ENCODE results near the gene SLC16A6. TPM values are rescaled to one million over a fixed set of nuclear protein-coding genes. Genes with fewer than 3 reads are reported as not detected.
"Not testable (repeated sequence)": the region's sequence is repeated elsewhere in the genome, so short reads cannot be mapped to it uniquely, and the experiment has no call there.

SLC16A6 gene
- total RNA-seq, 6 experiments from 2014 or later = 0.12 to 0.56 (median 0.38) TPM

GRCh38 chr17:68231541-68231940 lies 59.4 kb downstream of the SLC16A6 start:
- Mint-ChIP-seq H3K4me3 (no peak overlapping the region), H3K9me3 (no peaks in the 10 kb centered on the region), H3K36me3 (ENCODE audit: low read depth) (peaks cover 5% of the 10 kb centered on the region; the same call in 1 of the 2 replicates), H3K27ac (no peak overlapping the region), H3K4me1 (ENCODE audit: low read depth) (peaks cover 20% of the 10 kb centered on the region), H3K27me3 (ENCODE audit: insufficient read depth) (no peaks in the 10 kb centered on the region)
- TF ChIP-seq CTCF (IDR thresholded peaks at IDR 0.05) = no peak
- no peak for DNase-seq

- not testable (repeated sequence) for H3K9me3 Mint-ChIP-seq; H3K36me3 Mint-ChIP-seq (ENCODE audit: low read depth); H3K27ac Mint-ChIP-seq; H3K27me3 Mint-ChIP-seq (ENCODE audit: insufficient read depth); H3K4me3 Mint-ChIP-seq; DNase-seq
- peaks cover 20% of the 10 kb centered on the region for H3K4me1 Mint-ChIP-seq (ENCODE audit: low read depth)
These were observed 59.8 kb downstream of the SLC16A6 start for GRCh38 chr17:68231131-68231530.

DNA sequence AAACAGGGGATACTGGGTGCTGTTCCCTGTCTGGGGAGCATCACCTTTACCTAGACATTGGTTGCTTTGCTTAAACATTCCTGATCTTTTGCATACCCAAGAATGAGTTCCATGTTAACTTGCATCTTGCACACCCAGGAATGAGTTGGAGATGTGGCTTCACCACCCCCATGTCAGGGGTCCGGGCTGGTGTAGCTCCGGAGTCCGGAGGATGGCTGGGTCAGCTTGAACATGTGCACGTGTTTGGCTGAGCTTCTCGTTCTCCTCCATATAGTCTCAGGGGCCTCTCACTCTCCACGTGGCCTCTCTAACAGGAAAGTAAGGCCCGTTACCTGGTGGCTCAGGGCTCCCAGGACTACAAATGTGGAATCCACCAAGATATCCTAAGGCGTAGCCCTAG lies 61.3 kb downstream of the SLC16A6 start:
- DNase-seq = no peak
- TF ChIP-seq CTCF (IDR thresholded peaks at IDR 0.05) = no peak
- Mint-ChIP-seq H3K27me3 (ENCODE audit: insufficient read depth) (no peaks in the 10 kb centered on the region), H3K27ac (no peak overlapping the region), H3K9me3 (no peaks in the 10 kb centered on the region), H3K36me3 (ENCODE audit: low read depth) (peaks cover 5% of the 10 kb centered on the region; the same call in 1 of the 2 replicates), H3K4me1 (ENCODE audit: low read depth) (peaks cover 10% of the 10 kb centered on the region), H3K4me3 (no peak overlapping the region)

DNA sequence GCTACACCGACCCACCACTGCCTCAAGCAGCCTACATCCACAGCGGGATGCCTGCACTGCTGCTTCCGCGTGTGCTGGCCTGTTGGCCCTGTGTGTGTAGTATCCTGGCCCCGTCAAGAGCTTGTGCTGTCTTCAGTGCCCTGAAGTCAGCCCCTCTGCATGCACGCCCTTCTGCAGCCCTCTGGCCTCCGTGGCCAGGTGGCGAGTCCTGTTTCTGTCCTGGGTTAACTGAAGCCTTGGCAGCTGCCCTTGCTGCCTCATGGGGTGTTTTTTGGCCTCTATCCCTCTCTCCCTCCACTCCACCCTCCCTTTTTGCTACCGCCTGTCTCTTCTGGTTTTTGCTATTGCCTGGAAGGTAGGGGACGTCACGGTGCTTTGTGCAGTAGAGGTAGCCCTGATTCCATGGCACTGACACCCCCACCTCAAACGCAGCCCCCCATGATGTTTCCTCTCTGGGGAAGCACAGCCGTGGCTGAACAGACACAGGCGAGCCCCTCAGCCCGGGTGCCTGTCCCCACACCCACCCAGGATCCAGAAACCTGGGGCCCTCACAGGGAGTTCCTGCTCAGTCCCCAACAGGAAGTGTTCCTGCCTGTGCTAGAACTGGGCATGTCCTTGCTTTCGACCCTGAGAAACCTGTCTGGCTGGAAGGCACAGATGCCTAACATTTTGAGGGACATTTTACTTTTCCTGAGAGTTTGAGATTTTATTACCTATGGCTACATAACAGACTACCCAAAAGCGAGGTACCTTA lies 61.9 kb downstream of the SLC16A6 start:
- Mint-ChIP-seq H3K27ac (no peak overlapping the region), H3K36me3 (ENCODE audit: low read depth) (peaks cover 5% of the 10 kb centered on the region; the same call in 1 of the 2 replicates), H3K9me3 (no peaks in the 10 kb centered on the region), H3K27me3 (ENCODE audit: insufficient read depth) (no peaks in the 10 kb centered on the region), H3K4me3 (no peak overlapping the region), H3K4me1 (ENCODE audit: low read depth) (peaks cover 7% of the 10 kb centered on the region; the same call in 1 of the 2 replicates)
- DNase-seq = no peak
- no peak for TF ChIP-seq CTCF (IDR thresholded peaks at IDR 0.05)

DNA sequence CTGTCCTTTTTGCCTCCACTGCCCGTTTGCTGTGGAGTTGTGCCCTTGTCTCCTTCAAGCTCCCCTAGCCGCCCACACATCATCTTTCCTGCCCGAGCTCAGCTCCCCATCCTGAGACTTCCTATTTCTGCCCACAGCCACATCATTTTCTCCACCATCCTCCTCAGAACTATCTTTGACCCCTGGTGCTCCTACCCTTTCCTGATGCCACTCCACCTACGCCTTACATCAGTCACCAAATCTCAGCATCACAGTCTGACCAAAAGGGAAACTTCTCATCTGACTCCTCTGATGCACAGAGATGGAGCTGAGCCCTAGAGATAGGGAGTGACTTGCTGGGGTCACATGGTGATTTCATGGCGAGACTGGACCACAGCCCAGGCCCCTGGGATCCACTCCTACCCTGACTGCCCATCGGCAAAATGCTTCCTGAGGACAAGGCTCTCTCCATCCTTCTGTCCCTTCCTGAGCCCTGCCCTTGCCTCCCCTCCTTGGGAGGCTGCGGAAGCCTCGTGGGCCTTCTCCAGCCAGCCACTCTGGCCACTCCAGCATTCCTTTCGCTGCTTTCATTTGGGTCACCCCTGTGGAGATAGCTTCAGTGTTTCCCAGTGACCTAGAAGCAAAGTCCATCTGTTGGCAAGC lies 62.8 kb downstream of the SLC16A6 start:
- H3K4me3 Mint-ChIP-seq; H3K4me1 Mint-ChIP-seq (ENCODE audit: low read depth); H3K27me3 Mint-ChIP-seq (ENCODE audit: insufficient read depth); H3K9me3 Mint-ChIP-seq; H3K27ac Mint-ChIP-seq; H3K36me3 Mint-ChIP-seq (ENCODE audit: low read depth); DNase-seq: not testable (repeated sequence)

- H3K27me3 Mint-ChIP-seq (ENCODE audit: insufficient read depth); DNase-seq; H3K27ac Mint-ChIP-seq; H3K4me3 Mint-ChIP-seq; H3K36me3 Mint-ChIP-seq (ENCODE audit: low read depth); H3K9me3 Mint-ChIP-seq; H3K4me1 Mint-ChIP-seq (ENCODE audit: low read depth): not testable (repeated sequence)
These were observed 65.9 kb downstream of the SLC16A6 start for GRCh38 chr17:68225055-68225454.

DNA sequence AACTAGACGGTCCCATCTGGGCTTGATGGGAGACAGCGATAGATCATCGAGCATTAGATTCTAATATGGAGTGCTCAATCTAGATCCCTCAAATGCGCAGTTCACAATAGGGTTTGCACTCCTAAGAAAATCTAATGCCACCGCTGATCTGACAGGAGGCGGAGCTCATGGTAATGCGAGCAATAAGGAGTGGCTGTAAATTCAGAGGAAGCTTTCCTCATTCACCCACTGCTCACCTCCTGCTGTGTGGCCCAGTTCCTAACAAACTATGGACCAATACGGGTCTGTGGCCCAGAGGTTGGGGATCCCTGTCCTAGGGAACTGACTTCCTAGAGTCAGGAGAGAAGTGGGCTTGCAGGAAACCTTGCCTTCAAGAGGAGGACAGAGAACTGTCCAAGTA lies 68.3 kb downstream of the SLC16A6 start:
- TF ChIP-seq CTCF (IDR thresholded peaks at IDR 0.05) = no peak
- DNase-seq = no peak
- H3K27ac Mint-ChIP-seq = no peak overlapping the region
- no peak overlapping the region for H3K4me3 Mint-ChIP-seq
- no peaks in the 10 kb centered on the region for H3K4me1 Mint-ChIP-seq (ENCODE audit: low read depth)
- no peaks in the 10 kb centered on the region for H3K36me3 Mint-ChIP-seq (ENCODE audit: low read depth)
- H3K27me3 Mint-ChIP-seq (ENCODE audit: insufficient read depth) = no peaks in the 10 kb centered on the region
- H3K9me3 Mint-ChIP-seq = no peaks in the 10 kb centered on the region

All from HFFc6 (cell line).